ENCODE data around the gene LSM11. TPM values are rescaled to one million over a fixed set of nuclear protein-coding genes. Genes with fewer than 3 reads are reported as not detected.

The LSM11 gene
- polyA plus RNA-seq, 2 donors, result 0.94 to 1.3 TPM

GRCh38 chr5:157779221-157779620 lies 35.7 kb downstream of the LSM11 start:
- Histone ChIP-seq H3K4me3 (ENCODE audit: low read depth in 1 of 2, low read length in 2 of 2) (no peak overlapping the region), H3K27ac (ENCODE audit: low read depth in 2 of 2, low read length in 1 of 2) (no peak overlapping the region), H3K9me3 (ENCODE audit: control insufficient read depth in 2 of 2, insufficient read depth in 1 of 2, low read depth in 1 of 2, low read length in 1 of 2) (no peaks in the 10 kb centered on the region), H3K27me3 (ENCODE audit: control insufficient read depth in 1 of 2, insufficient read depth in 2 of 2, low read length in 2 of 2) (no peaks in the 10 kb centered on the region), H3K36me3 (ENCODE audit: control insufficient read depth in 2 of 2, insufficient read depth in 2 of 2, low read length in 1 of 2) (no peaks in the 10 kb centered on the region), H3K4me1 (ENCODE audit: control insufficient read depth in 2 of 2, insufficient read depth in 2 of 2, low read length in 1 of 2) (no peaks in the 10 kb centered on the region)
- WGBS, 2 donors, result 86 to 88% methylated on average over 6 of the region's 6 CpGs

- Histone ChIP-seq H3K27me3 (ENCODE audit: control insufficient read depth in 1 of 2, insufficient read depth in 2 of 2, low read length in 2 of 2) (no peaks in the 10 kb centered on the region), H3K27ac (ENCODE audit: low read depth in 2 of 2, low read length in 1 of 2) (no peak overlapping the region), H3K4me3 (ENCODE audit: low read depth in 1 of 2, low read length in 2 of 2) (no peak overlapping the region), H3K36me3 (ENCODE audit: control insufficient read depth in 2 of 2, insufficient read depth in 2 of 2, low read length in 1 of 2) (peaks cover 0 to 4% of the 10 kb centered on the region in 2 donors), H3K4me1 (ENCODE audit: control insufficient read depth in 2 of 2, insufficient read depth in 2 of 2, low read length in 1 of 2) (no peaks in the 10 kb centered on the region), H3K9me3 (ENCODE audit: control insufficient read depth in 2 of 2, insufficient read depth in 1 of 2, low read depth in 1 of 2, low read length in 1 of 2) (no peaks in the 10 kb centered on the region)
- WGBS, 2 donors, result 92% methylated on average over 3 of the region's 3 CpGs
Measured at GRCh38 chr5:157785801-157786200, 42.3 kb downstream of the LSM11 start.

GRCh38 chr5:157793301-157793700 lies 49.8 kb downstream of the LSM11 start:
- no peaks in the 10 kb centered on the region for H3K9me3 ChIP-seq (ENCODE audit: control insufficient read depth in 2 of 2, insufficient read depth in 1 of 2, low read depth in 1 of 2, low read length in 1 of 2)
- no peaks in the 10 kb centered on the region for H3K4me1 ChIP-seq (ENCODE audit: control insufficient read depth in 2 of 2, insufficient read depth in 2 of 2, low read length in 1 of 2)
- H3K4me3 ChIP-seq (ENCODE audit: low read depth in 1 of 2, low read length in 2 of 2), result no peak overlapping the region
- H3K36me3 ChIP-seq (ENCODE audit: control insufficient read depth in 2 of 2, insufficient read depth in 2 of 2, low read length in 1 of 2), result peaks cover 0 to 5% of the 10 kb centered on the region in 2 donors
- H3K27me3 ChIP-seq (ENCODE audit: control insufficient read depth in 1 of 2, insufficient read depth in 2 of 2, low read length in 2 of 2), result no peaks in the 10 kb centered on the region
- H3K27ac ChIP-seq (ENCODE audit: low read depth in 2 of 2, low read length in 1 of 2), result no peak overlapping the region
- 62 to 69% methylated on average over 4 of the region's 4 CpGs for WGBS, 2 donors

GRCh38 chr5:157799578-157799977 lies 56.1 kb downstream of the LSM11 start:
- Histone ChIP-seq H3K4me1 (ENCODE audit: control insufficient read depth in 2 of 2, insufficient read depth in 2 of 2, low read length in 1 of 2) (no peaks in the 10 kb centered on the region), H3K27ac (ENCODE audit: low read depth in 2 of 2, low read length in 1 of 2) (no peak overlapping the region), H3K27me3 (ENCODE audit: control insufficient read depth in 1 of 2, insufficient read depth in 2 of 2, low read length in 2 of 2) (no peaks in the 10 kb centered on the region), H3K4me3 (ENCODE audit: low read depth in 1 of 2, low read length in 2 of 2) (no peak overlapping the region), H3K36me3 (ENCODE audit: control insufficient read depth in 2 of 2, insufficient read depth in 2 of 2, low read length in 1 of 2) (peaks cover 0 to 2% of the 10 kb centered on the region in 2 donors), H3K9me3 (ENCODE audit: control insufficient read depth in 2 of 2, insufficient read depth in 1 of 2, low read depth in 1 of 2, low read length in 1 of 2) (no peaks in the 10 kb centered on the region)
- WGBS, 2 donors, result 93 to 95% methylated on average over 1 of the region's 1 CpG

- Histone ChIP-seq H3K4me1 (ENCODE audit: control insufficient read depth in 2 of 2, insufficient read depth in 2 of 2, low read length in 1 of 2) (no peaks in the 10 kb centered on the region), H3K27me3 (ENCODE audit: control insufficient read depth in 1 of 2, insufficient read depth in 2 of 2, low read length in 2 of 2) (no peaks in the 10 kb centered on the region), H3K4me3 (ENCODE audit: low read depth in 1 of 2, low read length in 2 of 2) (no peak overlapping the region), H3K36me3 (ENCODE audit: control insufficient read depth in 2 of 2, insufficient read depth in 2 of 2, low read length in 1 of 2) (peaks cover 0 to 2% of the 10 kb centered on the region in 2 donors), H3K9me3 (ENCODE audit: control insufficient read depth in 2 of 2, insufficient read depth in 1 of 2, low read depth in 1 of 2, low read length in 1 of 2) (no peaks in the 10 kb centered on the region), H3K27ac (ENCODE audit: low read depth in 2 of 2, low read length in 1 of 2) (no peak overlapping the region)
- 78 to 83% methylated on average over 1 of the region's 1 CpG for WGBS, 2 donors
Measured at GRCh38 chr5:157800137-157800536, 56.6 kb downstream of the LSM11 start.

- Histone ChIP-seq H3K27ac (ENCODE audit: low read depth in 2 of 2, low read length in 1 of 2) (no peak overlapping the region), H3K9me3 (ENCODE audit: control insufficient read depth in 2 of 2, insufficient read depth in 1 of 2, low read depth in 1 of 2, low read length in 1 of 2) (peaks cover 0 to 2% of the 10 kb centered on the region in 2 donors), H3K27me3 (ENCODE audit: control insufficient read depth in 1 of 2, insufficient read depth in 2 of 2, low read length in 2 of 2) (no peaks in the 10 kb centered on the region), H3K36me3 (ENCODE audit: control insufficient read depth in 2 of 2, insufficient read depth in 2 of 2, low read length in 1 of 2) (peaks cover 0 to 3% of the 10 kb centered on the region in 2 donors), H3K4me3 (ENCODE audit: low read depth in 1 of 2, low read length in 2 of 2) (no peak overlapping the region), H3K4me1 (ENCODE audit: control insufficient read depth in 2 of 2, insufficient read depth in 2 of 2, low read length in 1 of 2) (no peaks in the 10 kb centered on the region)
- 98% methylated on average over 6 of the region's 6 CpGs for WGBS, 2 donors
Measured at GRCh38 chr5:157802736-157803135, 59.2 kb downstream of the LSM11 start.

GRCh38 chr5:157808043-157808442 lies 64.5 kb downstream of the LSM11 start:
- Histone ChIP-seq H3K36me3 (ENCODE audit: control insufficient read depth in 2 of 2, insufficient read depth in 2 of 2, low read length in 1 of 2) (peaks cover 0 to 3% of the 10 kb centered on the region in 2 donors), H3K27me3 (ENCODE audit: control insufficient read depth in 1 of 2, insufficient read depth in 2 of 2, low read length in 2 of 2) (no peaks in the 10 kb centered on the region)
- 91% methylated on average over 2 of the region's 2 CpGs for WGBS, 2 donors

More at GRCh38 chr5:157808043-157808442, 64.5 kb downstream of the LSM11 start:
- Histone ChIP-seq H3K9me3 (ENCODE audit: control insufficient read depth in 2 of 2, insufficient read depth in 1 of 2, low read depth in 1 of 2, low read length in 1 of 2) (peaks cover 0 to 2% of the 10 kb centered on the region in 2 donors), H3K4me1 (ENCODE audit: control insufficient read depth in 2 of 2, insufficient read depth in 2 of 2, low read length in 1 of 2) (no peaks in the 10 kb centered on the region), H3K4me3 (ENCODE audit: low read depth in 1 of 2, low read length in 2 of 2) (no peak overlapping the region), H3K27ac (ENCODE audit: low read depth in 2 of 2, low read length in 1 of 2) (no peak overlapping the region)

Other genes with a start within 250 kb of the LSM11 start
- gene ADAM19, start 167.9 kb upstream of the LSM11 start, polyA plus RNA-seq, result 1 to 10 TPM; 2.1 to 2.3 TPM
- gene SOX30, start 91.3 kb upstream of the LSM11 start, polyA plus RNA-seq, result under 1 TPM; 0.04 to 0.05 TPM
- not detected for gene C5orf52, start 72.2 kb upstream of the LSM11 start, polyA plus RNA-seq
- gene THG1L, start 12.3 kb upstream of the LSM11 start, polyA plus RNA-seq, result 10 to 100 TPM in 1 of 2 donors, 1 to 10 TPM in 1; 7.9 to 13.0 TPM
- gene CLINT1, start 115.4 kb downstream of the LSM11 start, polyA plus RNA-seq, result 10 to 100 TPM; 59.1 to 75.2 TPM

All from esophagus (tissue), 2 donors.